Subcutaneous preadipocyte (primary cell): ENCODE results near the gene DRAP1. TPM values are rescaled to one million over a fixed set of nuclear protein-coding genes. Genes with fewer than 3 reads are reported as not detected.

Experiments
- total RNA-seq: library from RNA; depleted of rRNA; stranded (reverse); fragments of >200 nt; gene quantifications from 2 replicates; pipeline ENCODE4 v1.2.3, GENCODE V29; 2012

The DRAP1 gene
- total RNA-seq: 370 and 389 TPM in 2 replicates

GRCh38 chr11:65919141-65919572, at the start of gene DRAP1:
Gene DRAP1 (plus strand): TSS chr11:65919426. CDS start chr11:65919502, 76 bp downstream.

GRCh38 chr11:65872586-65873317, 46.5 kb upstream of the DRAP1 start, which contains the start of gene EFEMP2:
Gene EFEMP2 (minus strand): TSS chr11:65872800. CDS start chr11:65872354, 446 bp downstream.

GRCh38 chr11:65879617-65880016, 39.6 kb upstream of the DRAP1 start, which contains the start of gene CTSW:
Gene CTSW (plus strand): TSS chr11:65879837. CDS start chr11:65879855, 18 bp downstream.

GRCh38 chr11:65888163-65888814, 30.9 kb upstream of the DRAP1 start, which contains the start of gene FIBP:
Gene FIBP (minus strand): TSS chr11:65888471. CDS start chr11:65888418, 53 bp downstream.

GRCh38 chr11:65890324-65891218, 28.7 kb upstream of the DRAP1 start, which contains the start of gene CCDC85B:
Gene CCDC85B (plus strand): TSS chr11:65890673. CDS start chr11:65890784, 111 bp downstream.

GRCh38 chr11:65900125-65900898, 18.9 kb upstream of the DRAP1 start, which contains the start of gene FOSL1:
Gene FOSL1 (minus strand): TSS chr11:65900388. CDS start chr11:65900339, 49 bp downstream.

GRCh38 chr11:65918211-65919140, 750 bp upstream of the DRAP1 start, which contains the start of gene C11orf68:
Gene C11orf68 (minus strand): TSS chr11:65919062. CDS start chr11:65919031, 31 bp downstream.

GRCh38 chr11:65945430-65945911, 26.2 kb downstream of the DRAP1 start, which contains the start of gene TSGA10IP:
Gene TSGA10IP (plus strand): TSS chr11:65945480. CDS start chr11:65945676, 196 bp downstream.

GRCh38 chr11:65961267-65962140, 42.3 kb downstream of the DRAP1 start, which contains the start of gene SART1:
Gene SART1 (plus strand): TSS chr11:65961734. CDS start chr11:65961781, 47 bp downstream.

Other genes starting within 250 kb of the DRAP1 start
- gene KAT5, start 207.2 kb upstream of the DRAP1 start, total RNA-seq: 42.6 and 44.5 TPM in 2 replicates
- gene RNASEH2C, start 198.6 kb upstream of the DRAP1 start, total RNA-seq: 33.0 and 38.6 TPM in 2 replicates
- 12.9 and 14.3 TPM in 2 replicates for gene AP5B1, start 138.4 kb upstream of the DRAP1 start, total RNA-seq
- gene OVOL1, start 132.4 kb upstream of the DRAP1 start, total RNA-seq: not detected in 2 replicates
- gene SNX32, start 85.5 kb upstream of the DRAP1 start, total RNA-seq: 1.2 and 2.9 TPM in 2 replicates
- gene CFL1, start 61.2 kb upstream of the DRAP1 start, total RNA-seq: 768 and 957 TPM in 2 replicates
- 38.2 and 65.9 TPM in 2 replicates for gene MUS81, start 59.0 kb upstream of the DRAP1 start, total RNA-seq
- 38.3 and 39.7 TPM in 2 replicates for gene EFEMP2, start 46.6 kb upstream of the DRAP1 start, total RNA-seq
- gene CTSW, start 39.6 kb upstream of the DRAP1 start, total RNA-seq: under 0.01 TPM in 1 of 2 replicates, not detected in the other
- 241 and 303 TPM in 2 replicates for gene FIBP, start 31.0 kb upstream of the DRAP1 start, total RNA-seq
- 53.4 and 63.9 TPM in 2 replicates for gene CCDC85B, start 28.8 kb upstream of the DRAP1 start, total RNA-seq
- 42.3 and 103 TPM in 2 replicates for gene FOSL1, start 19.0 kb upstream of the DRAP1 start, total RNA-seq
- gene C11orf68, start 364 bp upstream of the DRAP1 start, total RNA-seq: 35.6 and 38.1 TPM in 2 replicates
- not detected in 2 replicates for gene TSGA10IP, start 26.1 kb downstream of the DRAP1 start, total RNA-seq
- gene SART1, start 42.3 kb downstream of the DRAP1 start, total RNA-seq: 34.2 and 34.8 TPM in 2 replicates
- gene EIF1AD, start 82.7 kb downstream of the DRAP1 start, total RNA-seq: 28.7 and 37.3 TPM in 2 replicates
- gene BANF1, start 83.1 kb downstream of the DRAP1 start, total RNA-seq: 22.9 and 27.9 TPM in 2 replicates
- gene CST6, start 92.6 kb downstream of the DRAP1 start, total RNA-seq: 0.20 TPM in 1 of 2 replicates, not detected in the other
- gene CATSPER1, start 107.1 kb downstream of the DRAP1 start, total RNA-seq: 0.78 TPM in 1 of 2 replicates, not detected in the other
- gene GAL3ST3, start 129.7 kb downstream of the DRAP1 start, total RNA-seq: not detected in 2 replicates
- 154 and 157 TPM in 2 replicates for gene SF3B2, start 132.9 kb downstream of the DRAP1 start, total RNA-seq
- 15.8 and 21.3 TPM in 2 replicates for gene PACS1, start 150.8 kb downstream of the DRAP1 start, total RNA-seq